Retinal pigment epithelial cell (primary cell): ENCODE results near the gene TMEM250.
A peak's percentile ranks its signal among the peaks of the same experiment; 100 is the strongest.
"Not testable (repeated sequence)": the region's sequence is repeated elsewhere in the genome, so short reads cannot be mapped to it uniquely, and the experiment has no call there.

Experiments used
- DNase-seq: peaks from one replicate; pipeline ENCODE4 v3.0.0-alpha.2; 2010; ENCODE audit warnings: low read depth
- H3K4me3 ChIP-seq: 2 replicates; pipeline ENCODE4 v1.5.1; 2011; ENCODE audit warnings: mild to moderate bottlenecking, low read length, control low read depth, moderate library complexity
- CTCF ChIP-seq: conservative IDR thresholded peaks from 2 replicates; pipeline ENCODE4 v1.5.1; 2011; ENCODE audit warnings: low read depth, low read length, control low read depth, inconsistent platforms

Gene TMEM250

GRCh38 chr9:136151848-136152542 lies 33.3 kb upstream of the TMEM250 start:
- no peak overlapping the region for H3K4me3 ChIP-seq
- no peak for DNase-seq
- no peak for TF ChIP-seq CTCF

- H3K4me3 ChIP-seq: no peak overlapping the region
- TF ChIP-seq CTCF: no peak
- no peak for DNase-seq
Observed at GRCh38 chr9:136151214-136151804, 32.6 kb upstream of the TMEM250 start.

GRCh38 chr9:136150664-136151213 lies 32.1 kb upstream of the TMEM250 start:
- not testable (repeated sequence) for DNase-seq, H3K4me3 ChIP-seq

GRCh38 chr9:136149853-136150252 lies 31.2 kb upstream of the TMEM250 start:
- H3K4me3 ChIP-seq: no peak overlapping the region
- no peak for DNase-seq
- TF ChIP-seq CTCF: no peak

GRCh38 chr9:136149337-136149736 lies 30.7 kb upstream of the TMEM250 start:
- no peak overlapping the region for H3K4me3 ChIP-seq
- no peak for DNase-seq
- TF ChIP-seq CTCF: no peak

GRCh38 chr9:136148766-136149165 lies 30.1 kb upstream of the TMEM250 start:
- no peak overlapping the region for H3K4me3 ChIP-seq
- TF ChIP-seq CTCF: no peak
- no peak for DNase-seq

- peak overlapping the region; percentile 6 for H3K4me3 ChIP-seq
- no peak for DNase-seq
- no peak for TF ChIP-seq CTCF
Observed at GRCh38 chr9:136147890-136148714, 29.4 kb upstream of the TMEM250 start.
